BJ (cell line): Measurements from ENCODE around the gene GARIN5A. TPM values are rescaled to one million over a fixed set of nuclear protein-coding genes. Genes with fewer than 3 reads are reported as not detected.

Experiments
- CTCF ChIA-PET: fragments of 350-600 bp; formaldehyde crosslinking; extraction: SDS; loops from one replicate; lab custom pipeline; 2021; ENCODE audit warnings: antibody characterized with exemption, inconsistent platforms; lab: Yijun Ruan, JAX
- POLR2A ChIA-PET: fragments of 300-600 bp; sonication (Branson Sonifier 250); formaldehyde crosslinking; extraction: SDS; loops from one replicate; lab custom pipeline; 2021; ENCODE audit warnings: antibody characterized with exemption; lab: Charles Lee
- DNase-seq: peaks from one replicate; pipeline ENCODE4 v3.0.0-alpha.2; 2011; ENCODE audit warnings: low read depth
- H3K27me3 ChIP-seq: 2 replicates; pipeline ENCODE4 v1.6.0; 2011; ENCODE audit warnings: low read length; ENCODE audit not compliant: control insufficient read depth, insufficient read depth
- H3K36me3 ChIP-seq: 2 replicates; pipeline ENCODE4 v1.5.1; 2011; ENCODE audit warnings: low read length; ENCODE audit not compliant: control insufficient read depth, insufficient read depth
- H3K4me3 ChIP-seq: 2 replicates; pipeline ENCODE4 v1.5.1; 2011; ENCODE audit warnings: low read depth, mild to moderate bottlenecking, control low read depth, low read length
- CTCF ChIP-seq: IDR thresholded peaks from 2 replicates; pipeline ENCODE4 v1.5.1; 2011; ENCODE audit warnings: low read depth, mild to moderate bottlenecking, control low read depth, inconsistent platforms, low read length, moderate library complexity; ENCODE audit not compliant: insufficient read depth
- polyA plus RNA-seq: library from polyadenylated mRNA; depleted of rRNA; stranded (reverse); fragments of >200 nt; gene quantifications from 2 replicates; pipeline ENCODE4 v1.2.3, GENCODE V29; 2011

Gene GARIN5A
- polyA plus RNA-seq, 1 experiment, result 0.56 TPM

GRCh38 chr19:50492303-50493052, 15.8 kb upstream of the GARIN5A start:
- no peak for TF ChIP-seq CTCF
- ChIA-PET POLR2A (no interaction called here), CTCF (no interaction called here)
- no peak for DNase-seq
- peaks cover 19% of the 10 kb centered on the region for H3K27me3 ChIP-seq
- no peak overlapping the region for H3K4me3 ChIP-seq
- no peaks in the 10 kb centered on the region for H3K36me3 ChIP-seq

GRCh38 chr19:50490991-50491472, 14.4 kb upstream of the GARIN5A start:
- ChIA-PET CTCF (no interaction called here), POLR2A (no interaction called here)
- H3K27me3 ChIP-seq, result peaks cover 23% of the 10 kb centered on the region
- H3K4me3 ChIP-seq, result no peak overlapping the region
- no peak for DNase-seq
- TF ChIP-seq CTCF, result no peak
- no peaks in the 10 kb centered on the region for H3K36me3 ChIP-seq

- Histone ChIP-seq H3K4me3 (no peak overlapping the region), H3K36me3 (peaks cover under 1% of the 10 kb centered on the region; the same call in 1 of the 2 replicates), H3K27me3 (peaks cover 23% of the 10 kb centered on the region)
- ChIA-PET CTCF (no interaction called here), POLR2A (no interaction called here)
- DNase-seq, result no peak
- TF ChIP-seq CTCF, result no peak
Measured at GRCh38 chr19:50490411-50490811, 13.8 kb upstream of the GARIN5A start.

GRCh38 chr19:50489461-50490011, 12.9 kb upstream of the GARIN5A start:
- no peak for DNase-seq
- POLR2A ChIA-PET, result no interaction called here
- CTCF ChIA-PET, result interaction anchor here (0.6 kb wide), 1 partner anchor 251 kb away, joined by 3 read pairs; no protein-coding TSS in a partner anchor

More at GRCh38 chr19:50489461-50490011, 12.9 kb upstream of the GARIN5A start:
- Histone ChIP-seq H3K27me3 (peaks cover 23% of the 10 kb centered on the region), H3K4me3 (no peak overlapping the region), H3K36me3 (peaks cover 3% of the 10 kb centered on the region)
- no peak for TF ChIP-seq CTCF
